HG03159 (cell line): Measurements from ENCODE around the gene ZNF382.

Experiments
- ATAC-seq: cut with Tn5 transposase; IDR thresholded peaks from one replicate; pipeline ENCODE4 v1.9.1; 2021; ENCODE audit warnings: mild to moderate bottlenecking, moderate library complexity; ENCODE audit not compliant: unreplicated experiment

ZNF382 gene

DNA sequence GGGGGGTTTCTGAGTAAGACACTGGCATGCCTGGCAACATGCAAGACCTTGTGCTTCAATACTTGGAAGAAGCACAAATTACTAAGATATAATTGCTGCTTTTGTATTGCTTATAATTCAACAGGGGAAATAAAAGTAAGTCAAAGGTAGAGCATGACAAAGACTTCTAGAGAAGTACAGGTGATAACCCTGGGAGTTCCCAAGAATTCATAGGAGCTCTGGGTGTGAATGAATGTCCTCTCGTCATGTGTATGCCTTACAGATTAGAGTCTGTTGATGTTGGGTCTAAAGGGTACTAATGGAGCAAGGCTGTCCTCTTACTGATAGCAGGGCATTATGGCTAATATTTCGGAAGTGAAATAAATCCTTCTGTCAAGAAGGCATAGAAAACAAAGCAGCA is 69.1 kb downstream of the ZNF382 start:
- no peak for ATAC-seq

GRCh38 chr19:36679455-36679854 is 74.3 kb downstream of the ZNF382 start:
- ATAC-seq, result no peak
